GM18499 (cell line): ENCODE results near the gene MRPL30.
"Not testable (repeated sequence)": the region's sequence is repeated elsewhere in the genome, so short reads cannot be mapped to it uniquely, and the experiment has no call there.

Experiments
- ATAC-seq: cut with Tn5 transposase; IDR thresholded peaks from one replicate; pipeline ENCODE4 v1.9.1; 2021; ENCODE audit warnings: moderate number of reproducible peaks; ENCODE audit not compliant: insufficient read depth, unreplicated experiment

MRPL30 gene

GRCh38 chr2:99180755-99181623, at the start of gene MRPL30, which contains the start of gene MITD1:
Gene MRPL30, plus strand, starts transcription at chr2:99181184. Its CDS starts 5,020 bp downstream, at chr2:99186204.
Gene MITD1, minus strand, starts transcription at chr2:99181058. Its CDS starts 77 bp downstream, at chr2:99180981.
- ATAC-seq: peak; percentile 89

DNA sequence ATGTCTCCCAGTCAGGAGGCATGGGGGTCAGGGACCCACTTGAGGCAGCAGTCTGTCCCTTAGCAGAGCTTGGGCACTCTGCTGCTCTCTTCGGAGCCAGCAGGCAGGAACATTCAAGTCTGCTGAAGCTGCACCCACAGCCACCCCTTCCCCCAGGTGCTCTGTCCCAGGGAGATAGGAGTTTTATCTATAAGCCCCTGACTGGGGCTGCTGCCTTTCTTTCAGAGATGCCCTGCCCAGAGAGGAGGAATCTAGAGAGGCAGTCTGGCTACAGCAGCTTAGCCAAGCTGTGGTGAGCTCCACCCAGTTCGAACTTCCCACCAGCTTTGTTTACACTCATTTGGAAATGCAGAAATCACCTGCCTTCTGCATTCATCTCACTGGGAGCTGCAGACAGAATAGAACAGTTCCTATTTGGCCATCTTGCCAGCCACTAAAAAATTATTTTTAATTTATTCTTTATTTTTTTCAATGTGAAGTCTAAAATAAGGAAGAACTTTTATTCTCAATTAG, 45.9 kb upstream of the MRPL30 start:
- not testable (repeated sequence) for ATAC-seq

- ATAC-seq: no peak
Observed at GRCh38 chr2:99139003-99139402, 42.0 kb upstream of the MRPL30 start.

- ATAC-seq: no peak
Observed at GRCh38 chr2:99140056-99140859, 40.7 kb upstream of the MRPL30 start.

- ATAC-seq: peak; percentile 9
Observed at GRCh38 chr2:99140860-99141109, 40.2 kb upstream of the MRPL30 start.

DNA sequence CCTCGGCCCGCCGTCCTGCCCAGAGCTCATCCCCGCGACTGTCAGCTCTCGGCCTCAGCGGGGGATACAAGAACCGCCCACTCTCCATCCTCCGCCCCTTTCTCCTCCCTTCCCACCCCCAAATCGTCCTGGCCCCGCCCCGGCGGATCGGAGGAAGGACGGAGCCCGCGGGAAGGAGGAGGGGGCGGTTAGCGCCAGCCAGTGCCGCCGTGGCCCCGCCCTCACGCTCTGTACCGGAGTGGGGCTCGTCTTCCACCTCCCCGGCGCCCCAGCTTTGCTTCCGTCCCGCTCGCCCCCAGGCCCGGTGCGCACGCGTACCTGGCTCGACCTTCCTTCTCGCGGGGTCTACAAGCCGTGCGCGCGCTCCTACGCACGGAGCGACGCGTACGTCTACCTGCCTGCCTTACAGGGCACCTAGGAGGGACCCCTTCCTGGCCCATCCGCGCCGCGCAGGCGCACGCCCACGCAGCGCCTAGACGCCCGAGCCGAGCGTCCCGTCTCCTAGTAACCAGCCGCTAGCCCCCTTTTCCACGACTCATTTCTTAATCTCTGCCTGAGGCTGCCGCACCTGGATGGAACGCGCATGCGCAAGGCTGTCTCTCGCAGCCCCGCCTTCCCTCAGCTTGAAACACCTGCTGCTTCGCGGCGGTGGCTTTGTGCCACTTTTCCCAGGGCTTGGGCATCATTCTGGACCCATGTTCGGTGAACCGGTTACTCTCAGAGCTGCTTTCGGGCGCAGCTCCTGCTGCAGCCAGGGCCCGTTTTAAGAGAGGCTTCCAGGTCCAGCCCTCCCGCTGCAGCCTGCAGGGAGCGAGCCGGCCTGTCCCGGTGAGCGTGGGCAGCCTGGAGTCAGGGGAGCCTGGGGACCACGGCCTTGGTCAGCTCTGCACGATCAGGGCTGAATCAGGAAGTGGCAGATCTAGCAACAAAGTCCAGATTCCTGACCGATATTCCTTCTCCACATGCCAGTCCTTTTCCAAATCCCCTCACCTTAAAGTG, 39.6 kb upstream of the MRPL30 start, which contains the start of gene C2orf15:
Gene C2orf15, plus strand, starts transcription at position 598 of the 999 bp plus-strand sequence. CDS start 8,852 bp downstream, outside the sequence.
- ATAC-seq: peak; percentile 66

DNA sequence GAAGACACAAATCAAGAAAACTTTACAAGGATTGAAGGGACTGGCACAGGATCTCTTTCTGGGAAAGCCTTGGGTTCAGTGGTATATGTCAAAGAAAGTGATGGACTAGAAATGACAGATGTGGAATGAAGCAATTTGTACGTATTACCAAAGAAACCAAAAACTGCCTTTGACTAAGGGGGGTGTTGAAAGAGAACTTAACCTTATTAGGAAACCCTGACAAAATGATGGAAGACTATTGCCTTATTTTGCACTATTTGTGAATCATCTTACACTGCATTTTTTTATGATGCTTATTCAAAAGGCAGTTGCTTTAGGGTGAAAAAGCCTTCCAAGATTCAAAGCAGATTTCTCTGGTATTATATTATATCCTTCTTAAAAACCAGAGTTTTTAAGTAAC, 30.3 kb upstream of the MRPL30 start:
- no peak for ATAC-seq

DNA sequence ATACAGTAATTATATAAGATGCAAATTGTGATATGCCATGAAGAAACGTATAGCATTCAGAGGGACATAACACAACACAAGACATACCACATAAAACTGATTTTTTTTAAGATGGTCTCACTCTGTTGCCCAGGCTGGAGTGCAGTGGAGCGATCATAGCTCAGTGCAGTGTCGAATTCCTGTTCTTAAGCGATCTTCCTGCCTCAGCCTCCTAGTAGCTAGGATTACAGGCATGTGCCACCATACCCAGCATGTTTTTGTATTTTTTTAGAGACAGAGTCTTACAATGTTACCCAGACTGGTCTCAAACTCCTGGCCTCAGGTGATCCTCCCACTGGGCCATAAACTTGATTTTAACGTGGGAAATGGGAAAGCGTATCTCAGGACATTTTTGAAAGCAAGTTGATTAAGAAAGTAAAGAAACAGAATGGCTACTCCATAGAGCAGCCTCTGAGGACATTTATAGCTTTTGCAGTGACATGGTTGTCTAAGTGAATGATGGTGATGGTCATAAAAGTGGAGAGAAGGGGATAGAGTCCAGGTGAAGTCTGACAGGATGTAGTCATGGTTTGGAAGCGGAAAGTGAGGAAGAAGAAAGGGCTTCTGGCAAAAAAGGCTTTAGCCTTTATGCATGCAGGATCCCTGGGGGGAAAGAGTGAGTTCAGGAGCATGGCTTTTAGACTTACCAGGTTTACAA, 28.6 kb upstream of the MRPL30 start:
- no peak for ATAC-seq

GRCh38 chr2:99153921-99154604, 26.9 kb upstream of the MRPL30 start:
- ATAC-seq: no peak

DNA sequence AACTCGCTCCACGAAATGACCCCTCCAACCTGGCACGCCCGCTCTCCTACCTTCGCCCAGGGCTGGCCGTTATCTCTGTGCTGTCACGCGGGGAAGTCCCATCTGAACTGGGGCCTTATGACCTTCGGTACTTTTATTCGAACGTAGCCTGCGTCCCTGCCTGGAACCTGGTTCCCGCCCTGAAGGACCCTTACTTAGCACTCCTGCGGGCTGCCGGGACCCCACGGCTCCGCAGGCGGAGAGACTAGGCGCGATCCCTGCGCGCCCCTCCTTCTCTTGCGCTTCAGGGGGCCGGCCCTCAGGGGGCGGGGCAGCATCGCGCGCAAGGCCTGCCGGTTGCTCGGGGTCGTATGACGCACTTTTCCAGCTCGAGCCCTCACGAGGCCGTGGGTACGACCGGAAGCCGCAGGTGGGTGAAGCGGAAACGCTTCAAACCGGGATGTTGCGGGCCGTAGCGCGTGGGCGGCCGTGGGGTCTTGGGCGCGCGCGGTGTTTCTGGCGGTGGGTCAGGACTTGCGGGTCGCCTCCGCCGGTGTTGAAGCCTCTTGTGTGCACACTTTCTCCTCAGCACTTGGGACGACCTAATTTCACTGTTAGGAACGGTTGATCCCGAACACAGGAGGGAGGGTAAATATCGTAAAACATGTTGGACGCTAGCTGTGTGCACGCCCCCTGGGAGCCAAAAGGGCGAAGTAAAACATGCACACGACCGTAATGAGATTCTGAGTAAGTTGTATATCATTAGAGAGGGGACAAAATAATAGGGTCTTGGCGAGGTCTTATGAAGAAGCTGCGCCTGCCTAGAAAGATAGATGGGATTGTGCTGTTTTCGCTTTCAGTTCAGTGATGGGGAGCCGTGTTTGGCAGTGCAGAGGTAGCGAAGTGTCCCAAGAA, 26.1 kb upstream of the MRPL30 start, which contains the start of the genes LIPT1 and TSGA10:
Gene LIPT1, plus strand, starts transcription at position 325 of the 894 bp plus-strand sequence. CDS start 6,991 bp downstream, outside the sequence.
Gene TSGA10, minus strand, starts transcription at position 300 of the 894 bp plus-strand sequence. CDS start 45,503 bp downstream, outside the sequence.
- peak; percentile 81 for ATAC-seq

DNA sequence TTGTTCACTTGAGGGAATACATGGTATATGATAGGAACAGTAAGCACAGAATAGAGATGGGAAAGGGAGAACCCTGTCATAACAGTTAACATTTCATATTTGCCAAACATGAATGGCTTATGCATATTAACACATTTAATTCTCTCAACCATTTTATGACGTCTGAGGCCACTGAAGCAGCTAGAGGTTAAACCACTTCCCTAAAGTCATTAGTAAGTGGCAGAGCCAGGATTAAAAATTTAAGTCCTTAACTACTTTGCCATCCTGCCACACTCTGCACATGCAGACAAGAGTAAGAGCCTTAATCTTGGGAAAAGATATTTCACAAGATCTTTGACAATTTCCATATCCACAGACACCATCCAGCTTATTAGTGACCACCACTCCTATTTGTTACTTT, 24.1 kb upstream of the MRPL30 start:
- ATAC-seq: no peak

GRCh38 chr2:99158599-99158998, 22.4 kb upstream of the MRPL30 start:
- no peak for ATAC-seq

- no peak for ATAC-seq
Observed at GRCh38 chr2:99159594-99159993, 21.4 kb upstream of the MRPL30 start.

DNA sequence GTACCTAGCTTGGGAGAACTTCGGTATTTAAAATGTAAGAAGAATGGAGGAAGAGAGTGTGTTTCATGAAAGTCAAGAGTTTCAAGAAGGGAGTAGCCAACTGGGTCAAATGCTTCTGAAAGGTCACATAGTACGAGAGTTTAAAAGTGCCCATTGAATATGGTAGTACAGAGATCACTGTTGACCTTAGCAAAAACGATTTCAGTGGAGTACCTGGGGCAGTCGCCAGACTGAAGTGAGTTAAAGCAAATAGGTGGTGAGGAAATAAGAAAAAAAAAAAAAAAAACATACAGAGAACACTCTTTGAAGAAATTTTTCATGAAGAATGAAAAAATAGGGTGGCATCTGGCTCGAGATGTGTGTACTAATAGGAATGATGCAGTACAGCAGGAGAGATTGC, 14.8 kb upstream of the MRPL30 start:
- ATAC-seq: no peak

- no peak for ATAC-seq
Observed at GRCh38 chr2:99169534-99169933, 11.4 kb upstream of the MRPL30 start.

GRCh38 chr2:99171377-99172140, 9.4 kb upstream of the MRPL30 start:
- no peak for ATAC-seq

DNA sequence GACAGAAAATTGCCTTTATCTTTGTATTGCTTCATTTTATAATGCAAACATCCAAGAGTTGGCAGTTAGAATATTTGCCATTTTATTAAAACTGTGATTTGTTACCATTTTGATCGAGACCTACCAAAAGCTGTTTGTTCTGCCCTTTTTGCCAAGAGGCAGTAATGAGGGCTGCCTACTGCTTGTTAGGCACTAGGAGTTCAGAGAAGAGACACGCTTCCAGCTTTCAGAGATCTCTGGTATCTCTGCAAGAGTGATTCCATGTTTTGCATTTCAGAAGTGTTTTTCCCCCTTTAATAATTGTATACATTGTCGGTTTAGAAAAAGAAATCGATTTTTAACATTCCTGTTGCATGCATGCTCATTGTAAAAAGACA, 628 bp downstream of the MRPL30 start:
- no peak for ATAC-seq
